Esophagus (tissue), 2 donors: ENCODE data around the gene PAM. TPM values are rescaled to one million over a fixed set of nuclear protein-coding genes. Genes with fewer than 3 reads are reported as not detected.
"Not testable (repeated sequence)": the region's sequence is repeated elsewhere in the genome, so short reads cannot be mapped to it uniquely, and the experiment has no call there.

ENCODE experiments used
- H3K27ac ChIP-seq, 2 donors: one replicate each; pipeline ENCODE4 v1.5.1; 2013; ENCODE audit warnings: low read depth in 2 of 2, mild to moderate bottlenecking in 2 of 2, inconsistent platforms in 1 of 2, low read length in 1 of 2, moderate library complexity in 1 of 2
- H3K27me3 ChIP-seq, 2 donors: one replicate each; pipeline ENCODE4 v1.6.1; 2013; ENCODE audit warnings: low read length in 2 of 2, control low read depth in 1 of 2, mild to moderate bottlenecking in 1 of 2; ENCODE audit not compliant: insufficient read depth in 2 of 2, control insufficient read depth in 1 of 2
- H3K36me3 ChIP-seq, 2 donors: one replicate each; pipeline ENCODE4 v1.6.1; 2013; ENCODE audit warnings: low read length in 1 of 2; ENCODE audit not compliant: control insufficient read depth in 2 of 2, insufficient read depth in 2 of 2
- H3K4me1 ChIP-seq, 2 donors: one replicate each; pipeline ENCODE4 v1.6.1; 2013; ENCODE audit warnings: low read length in 1 of 2; ENCODE audit not compliant: control insufficient read depth in 2 of 2, insufficient read depth in 2 of 2
- H3K4me3 ChIP-seq, 2 donors: one replicate each; pipeline ENCODE4 v1.5.1; 2013; ENCODE audit warnings: low read length in 2 of 2, mild to moderate bottlenecking in 2 of 2, low read depth in 1 of 2, moderate library complexity in 1 of 2
- H3K9me3 ChIP-seq, 2 donors: one replicate each; pipeline ENCODE4 v1.6.1; 2013; ENCODE audit warnings: mild to moderate bottlenecking in 2 of 2, low read depth in 1 of 2, low read length in 1 of 2, moderate library complexity in 1 of 2; ENCODE audit not compliant: control insufficient read depth in 2 of 2, insufficient read depth in 1 of 2
- WGBS, 2 donors: extraction: QIAGEN DNeasy Blood & Tissue Kit; methylation state at CpG; one replicate each; pipeline ENCODE4 v1.1.7; 2013; 5-methylcytosine and 5-hydroxymethylcytosine counted together
- polyA plus RNA-seq, 2 donors: library from polyadenylated mRNA; stranded (reverse); fragments of 200-250 nt; gene quantifications; one replicate each; pipeline ENCODE4 v1.2.3, GENCODE V29; 2013
- donor health status: healthy with polysubstance abuse.
- donor health status: Bipolar disorder and iron deficiency.

The PAM gene
- polyA plus RNA-seq, 2 donors = 23.8 to 30.9 TPM

- WGBS, 2 donors = 89 to 91% methylated on average over 1 of the region's 1 CpG
- H3K9me3 ChIP-seq, H3K27me3 ChIP-seq: not testable (repeated sequence)
Measured at GRCh38 chr5:102999621-103000020, 244.5 kb downstream of the PAM start.

GRCh38 chr5:103000089-103000488, 245.0 kb downstream of the PAM start:
- no peak overlapping the region for H3K27ac ChIP-seq
- no peaks in the 10 kb centered on the region for H3K27me3 ChIP-seq
- no peaks in the 10 kb centered on the region for H3K4me1 ChIP-seq
- H3K4me3 ChIP-seq = no peak overlapping the region
- no peaks in the 10 kb centered on the region for H3K36me3 ChIP-seq
- no peaks in the 10 kb centered on the region for H3K9me3 ChIP-seq

More at GRCh38 chr5:102999621-103000020, 244.5 kb downstream of the PAM start:
- H3K36me3 ChIP-seq, H3K4me1 ChIP-seq, H3K4me3 ChIP-seq, H3K27ac ChIP-seq: not testable (repeated sequence)

- no peaks in the 10 kb centered on the region for H3K9me3 ChIP-seq
- no peaks in the 10 kb centered on the region for H3K27me3 ChIP-seq
- H3K4me3 ChIP-seq = no peak overlapping the region
- no peak overlapping the region for H3K27ac ChIP-seq
- 59 to 60% methylated on average over 4 of the region's 4 CpGs for WGBS, 2 donors
- H3K4me1 ChIP-seq = no peaks in the 10 kb centered on the region
- peaks cover 0 to 4% of the 10 kb centered on the region in 2 donors for H3K36me3 ChIP-seq
Measured at GRCh38 chr5:103003872-103004271, 248.8 kb downstream of the PAM start.

- Histone ChIP-seq H3K9me3 (no peaks in the 10 kb centered on the region), H3K4me1 (no peaks in the 10 kb centered on the region), H3K27me3 (no peaks in the 10 kb centered on the region), H3K4me3 (no peak overlapping the region), H3K36me3 (peaks cover 0 to 4% of the 10 kb centered on the region in 2 donors), H3K27ac (no peak overlapping the region)
Measured at GRCh38 chr5:103005276-103005675, 250.2 kb downstream of the PAM start.

- Histone ChIP-seq H3K36me3 (peaks cover 0 to 4% of the 10 kb centered on the region in 2 donors), H3K27ac (no peak overlapping the region), H3K4me3 (no peak overlapping the region), H3K9me3 (no peaks in the 10 kb centered on the region), H3K27me3 (no peaks in the 10 kb centered on the region), H3K4me1 (no peaks in the 10 kb centered on the region)
- 77% methylated on average over 1 of the region's 1 CpG for WGBS, 2 donors
Measured at GRCh38 chr5:103006921-103007320, 251.8 kb downstream of the PAM start.

GRCh38 chr5:103010168-103010567, 255.1 kb downstream of the PAM start:
- WGBS, 2 donors = 55 to 64% methylated on average over 2 of the region's 2 CpGs
- Histone ChIP-seq H3K36me3 (peaks cover 0 to 4% of the 10 kb centered on the region in 2 donors), H3K27ac (no peak overlapping the region), H3K4me3 (no peak overlapping the region), H3K9me3 (no peaks in the 10 kb centered on the region), H3K27me3 (no peaks in the 10 kb centered on the region), H3K4me1 (no peaks in the 10 kb centered on the region)

- Histone ChIP-seq H3K4me1 (no peaks in the 10 kb centered on the region), H3K36me3 (no peaks in the 10 kb centered on the region), H3K9me3 (no peaks in the 10 kb centered on the region), H3K27me3 (no peaks in the 10 kb centered on the region), H3K4me3 (no peak overlapping the region), H3K27ac (no peak overlapping the region)
- 33 to 83% methylated on average over 1 of the region's 1 CpG for WGBS, 2 donors
Measured at GRCh38 chr5:103013933-103014552, 258.9 kb downstream of the PAM start.

- Histone ChIP-seq H3K27ac (no peak overlapping the region), H3K36me3 (no peaks in the 10 kb centered on the region), H3K4me3 (no peak overlapping the region), H3K27me3 (no peaks in the 10 kb centered on the region), H3K9me3 (no peaks in the 10 kb centered on the region), H3K4me1 (no peaks in the 10 kb centered on the region)
- 88 to 89% methylated on average over 2 of the region's 2 CpGs for WGBS, 2 donors
Measured at GRCh38 chr5:103014983-103015382, 259.9 kb downstream of the PAM start.

- WGBS, 2 donors = 80 to 90% methylated on average over 2 of the region's 2 CpGs
- no peaks in the 10 kb centered on the region for H3K36me3 ChIP-seq
- no peaks in the 10 kb centered on the region for H3K4me1 ChIP-seq
Measured at GRCh38 chr5:103016167-103016566, 261.1 kb downstream of the PAM start.

GRCh38 chr5:103019804-103020203, 264.7 kb downstream of the PAM start:
- H3K36me3 ChIP-seq = no peaks in the 10 kb centered on the region
- H3K9me3 ChIP-seq = no peaks in the 10 kb centered on the region
- no peak overlapping the region for H3K27ac ChIP-seq
- H3K27me3 ChIP-seq = no peaks in the 10 kb centered on the region
- WGBS, 2 donors = 84 to 94% methylated on average over 1 of the region's 1 CpG
- no peaks in the 10 kb centered on the region for H3K4me1 ChIP-seq
- H3K4me3 ChIP-seq = no peak overlapping the region

More at GRCh38 chr5:103016167-103016566, 261.1 kb downstream of the PAM start:
- H3K27me3 ChIP-seq = no peaks in the 10 kb centered on the region
- H3K27ac ChIP-seq = no peak overlapping the region
- no peaks in the 10 kb centered on the region for H3K9me3 ChIP-seq
- H3K4me3 ChIP-seq = no peak overlapping the region
